LoVo (cell line): ENCODE measurements around the gene POU2F3.
A peak's percentile ranks its signal among the peaks of the same experiment; 100 is the strongest.
"Not testable (repeated sequence)": the region's sequence is repeated elsewhere in the genome, so short reads cannot be mapped to it uniquely, and the experiment has no call there.

Source experiments
- DNase-seq: peaks from one replicate; pipeline ENCODE4 v3.0.0-alpha.2; 2016; ENCODE audit warnings: low spot score

POU2F3 gene

DNA sequence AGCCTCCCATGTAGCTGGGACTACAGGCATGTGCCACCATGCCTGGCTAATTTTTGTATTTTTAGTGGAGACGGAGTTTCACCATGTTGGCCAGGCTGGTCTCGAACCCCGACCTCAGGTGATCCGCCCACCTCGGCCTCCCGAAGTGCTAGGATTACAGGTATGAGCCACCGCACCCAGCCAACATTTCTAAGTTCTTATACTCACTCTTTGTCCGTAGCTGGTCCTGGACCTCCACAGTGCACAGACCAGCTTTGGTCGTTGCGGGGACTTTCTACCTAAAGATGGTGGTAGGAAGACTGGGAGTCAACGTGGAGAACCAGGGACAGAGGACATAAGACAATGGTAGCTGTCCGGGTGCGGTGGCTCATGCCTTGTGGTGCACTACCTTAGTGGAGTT is 13.4 kb downstream of the POU2F3 start:
- DNase-seq, result not testable (repeated sequence)

DNA sequence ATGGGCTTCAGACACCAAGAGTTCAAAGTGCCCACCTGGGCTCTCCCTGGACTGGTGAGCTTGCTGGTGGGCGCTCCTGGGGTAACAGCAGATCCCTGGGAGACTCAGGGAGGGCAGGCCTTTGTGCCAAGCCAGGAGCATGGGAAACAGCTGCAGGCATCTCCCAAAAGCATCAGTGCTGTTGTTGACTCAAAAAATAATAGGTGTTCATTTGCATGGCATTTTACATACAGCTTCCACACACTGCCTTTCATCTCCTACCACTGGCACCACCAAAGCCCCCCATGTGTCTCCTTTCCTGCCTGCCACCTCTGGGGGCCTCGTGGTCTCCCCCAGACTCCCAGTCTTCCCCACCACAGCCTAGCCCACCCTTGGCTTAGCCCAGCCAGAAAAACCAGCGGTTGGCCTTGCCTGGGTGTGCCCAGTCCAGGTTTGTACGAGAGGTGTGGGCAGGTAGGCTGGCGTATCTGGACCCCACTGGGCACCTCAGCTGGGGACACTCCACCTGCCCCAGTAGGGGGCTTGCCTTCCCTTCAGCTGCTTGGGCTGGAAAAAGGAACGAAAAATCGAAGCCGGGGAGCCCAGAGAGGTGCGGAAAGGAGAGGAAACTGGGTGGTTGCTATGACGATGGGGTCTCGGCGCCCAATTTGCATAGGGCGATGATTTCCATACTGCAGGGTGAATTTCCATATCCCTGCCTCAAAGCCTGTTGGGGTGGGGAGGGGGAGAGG is 15.0 kb downstream of the POU2F3 start:
- no peak for DNase-seq

DNA sequence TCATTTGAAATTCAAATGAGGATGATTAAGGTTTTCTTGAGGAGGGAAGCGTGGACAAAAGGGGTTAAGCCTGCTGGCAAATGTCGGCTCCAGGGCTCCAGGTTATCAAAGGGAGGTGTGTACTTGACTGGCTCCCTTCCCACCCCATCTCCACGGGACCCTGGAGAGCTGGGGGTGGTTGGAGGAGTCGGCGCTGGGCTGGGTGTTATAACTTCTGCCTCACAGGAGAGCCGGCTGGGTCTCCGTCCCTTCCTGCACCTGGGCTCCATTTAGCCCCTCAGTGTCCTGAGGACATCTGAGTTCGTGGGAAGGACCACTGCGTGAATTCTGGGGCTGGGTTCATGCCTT is 15.6 kb downstream of the POU2F3 start:
- no peak for DNase-seq

DNA sequence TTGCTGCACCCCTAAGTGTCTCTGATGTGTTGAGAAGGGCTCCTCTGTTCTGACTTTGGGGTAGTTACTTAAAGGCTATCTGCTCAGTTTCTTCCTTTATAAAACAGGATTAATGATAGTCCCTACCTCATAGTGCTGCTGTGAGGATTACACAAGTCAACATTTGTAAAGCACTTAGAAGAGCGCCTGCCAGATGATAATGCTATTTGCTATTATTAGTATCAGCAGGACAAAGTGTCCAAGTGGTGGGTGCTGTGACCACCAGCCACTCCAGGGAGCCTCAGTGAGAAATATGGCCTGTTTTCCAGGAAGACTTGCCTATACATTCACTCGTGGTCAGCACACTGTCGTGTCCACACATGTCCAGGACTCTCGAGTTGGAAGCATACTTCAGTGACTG is 16.2 kb downstream of the POU2F3 start:
- DNase-seq, result no peak

DNA sequence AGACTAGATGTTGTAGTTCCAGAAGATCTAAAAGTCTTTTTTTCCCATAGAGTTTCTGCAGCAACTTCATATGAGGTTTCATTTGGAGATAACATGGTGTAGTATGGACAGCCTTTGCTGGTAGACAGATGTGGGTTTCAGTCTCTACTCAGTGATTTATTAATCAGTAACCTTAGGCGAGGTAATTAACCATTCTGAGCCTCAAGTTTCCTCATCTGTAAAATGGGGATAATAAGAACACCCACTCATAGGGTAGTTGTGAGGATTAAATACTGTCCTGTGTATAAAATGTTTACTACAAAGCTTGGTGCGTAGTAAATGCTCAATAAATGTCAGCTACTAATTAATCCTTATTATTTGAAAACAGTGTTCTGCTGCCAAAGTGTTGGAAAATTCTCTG is 16.8 kb downstream of the POU2F3 start:
- DNase-seq, result no peak

DNA sequence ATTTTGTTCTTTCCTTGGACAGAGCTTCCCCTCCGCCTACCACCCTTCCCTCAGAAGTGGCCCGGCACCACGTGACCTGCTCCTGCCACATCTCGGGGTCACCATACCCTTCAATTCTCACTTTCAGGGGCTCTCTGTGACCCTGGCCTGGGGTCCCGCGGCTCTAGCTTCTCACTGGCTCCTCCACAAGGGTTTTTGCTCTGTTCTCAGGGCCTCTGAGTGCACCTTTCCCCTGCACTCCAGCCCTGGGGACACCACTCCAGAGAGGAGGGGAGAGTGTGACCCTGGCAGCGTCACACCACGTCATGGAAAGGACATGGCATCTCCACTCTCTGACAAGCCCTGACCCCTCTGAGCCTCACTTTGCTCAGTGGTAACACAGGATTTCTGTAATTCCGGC is 17.4 kb downstream of the POU2F3 start:
- no peak for DNase-seq

DNA sequence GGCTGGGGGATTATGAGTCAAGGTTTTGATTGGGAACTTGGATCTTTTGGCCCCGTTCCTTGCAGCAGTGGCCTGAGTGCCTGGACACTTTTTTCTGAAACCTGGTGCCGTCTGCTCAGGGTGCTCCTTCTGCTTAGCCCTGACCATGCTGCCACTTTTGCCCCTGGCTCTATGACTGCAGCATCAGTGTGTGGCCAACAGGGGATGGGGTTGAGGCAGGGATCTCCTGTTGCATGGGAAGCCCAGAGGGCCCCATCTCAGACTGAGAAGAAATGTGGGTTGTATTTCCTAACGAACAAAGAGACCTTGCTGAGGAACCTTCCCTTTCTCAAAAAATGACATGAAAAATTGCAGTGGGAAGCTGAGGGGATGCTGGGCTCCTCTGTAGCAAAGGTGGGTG is 18.7 kb downstream of the POU2F3 start:
- no peak for DNase-seq

DNA sequence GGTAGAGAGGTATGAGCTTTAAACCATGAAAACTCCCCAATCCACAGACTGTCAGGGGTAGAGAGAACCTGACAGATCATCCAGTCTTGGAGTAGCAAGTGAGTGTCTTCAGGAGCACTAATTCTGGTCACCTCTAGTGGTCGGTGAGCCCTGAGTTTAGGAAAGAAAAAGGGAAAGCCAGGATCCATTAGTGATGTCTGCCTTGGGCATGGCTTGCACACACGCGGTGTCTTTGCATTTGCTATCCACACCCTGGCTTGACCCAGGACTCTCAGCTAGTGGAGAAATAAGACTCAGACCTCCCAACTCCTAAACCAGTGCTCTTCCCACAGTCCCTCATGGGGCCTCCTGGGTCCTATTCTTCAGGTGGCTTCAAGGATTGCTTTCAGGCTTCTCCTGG is 19.3 kb downstream of the POU2F3 start:
- DNase-seq, result no peak

DNA sequence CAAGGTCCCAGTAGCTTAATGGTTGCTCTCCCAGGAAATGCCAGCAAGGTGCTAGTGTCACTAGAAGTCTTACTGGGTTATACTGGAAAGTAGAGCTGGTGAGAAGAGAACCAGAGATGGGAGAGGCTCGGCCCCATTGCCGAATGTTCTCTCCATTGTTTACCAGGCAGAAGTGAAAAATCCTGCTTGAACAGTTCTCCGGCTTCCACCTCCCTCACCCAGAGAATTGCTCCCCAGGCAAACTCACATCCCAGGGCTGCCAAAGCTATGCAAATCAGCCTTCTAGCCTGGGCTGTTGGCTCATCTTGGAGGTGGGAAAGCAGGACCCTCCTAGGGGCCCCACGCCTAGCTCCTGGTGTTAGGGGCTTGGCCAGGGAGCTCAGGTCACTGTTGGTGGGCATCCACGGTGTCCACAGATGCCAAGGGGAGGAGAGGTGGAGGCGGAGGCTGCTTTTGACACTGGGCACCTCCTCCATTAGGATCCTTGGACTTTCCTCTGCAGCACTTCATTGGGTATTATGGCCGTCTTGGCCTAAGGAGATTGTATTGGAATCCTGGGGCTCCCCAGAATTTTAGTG is 20.1 kb downstream of the POU2F3 start:
- DNase-seq, result no peak

DNA sequence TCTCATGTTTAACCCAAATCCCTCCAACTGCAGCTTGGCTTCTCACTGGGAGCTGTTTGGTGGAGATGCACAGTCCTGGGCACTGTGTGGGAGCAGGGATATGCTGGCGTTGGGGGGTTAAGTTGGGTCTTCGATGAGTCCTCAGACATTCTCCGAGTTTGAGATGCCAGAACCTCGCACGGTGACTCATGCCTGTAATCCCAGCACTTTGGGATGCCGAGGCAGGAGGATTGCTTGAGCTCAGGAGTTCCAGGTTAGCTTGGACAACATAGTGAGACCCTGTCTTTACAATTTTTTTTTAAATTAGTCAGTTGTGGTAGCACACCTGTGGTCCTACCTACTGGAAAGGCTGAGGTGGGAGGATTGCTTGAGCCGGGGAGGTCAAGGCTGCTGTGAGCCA is 20.7 kb downstream of the POU2F3 start:
- no peak for DNase-seq

DNA sequence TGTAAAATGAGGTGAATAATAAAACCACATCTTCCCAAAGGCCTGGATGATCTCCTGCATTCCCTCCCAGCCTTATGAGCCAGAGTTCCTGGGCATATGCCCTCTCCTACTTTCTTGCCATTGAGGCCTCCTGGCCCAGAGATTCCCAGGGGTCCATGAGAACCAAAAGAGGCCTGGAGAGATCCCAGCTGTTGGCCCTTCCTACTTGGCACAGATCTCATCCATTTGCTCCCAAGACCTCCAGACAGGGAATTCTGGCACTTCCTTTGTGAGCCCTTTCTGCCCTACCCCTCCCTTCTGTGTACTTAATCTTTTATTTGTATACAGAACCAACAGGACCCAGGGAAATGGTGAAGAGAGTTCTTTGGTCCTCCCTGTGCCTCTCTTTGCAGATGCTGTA is 21.4 kb downstream of the POU2F3 start:
- no peak for DNase-seq

DNA sequence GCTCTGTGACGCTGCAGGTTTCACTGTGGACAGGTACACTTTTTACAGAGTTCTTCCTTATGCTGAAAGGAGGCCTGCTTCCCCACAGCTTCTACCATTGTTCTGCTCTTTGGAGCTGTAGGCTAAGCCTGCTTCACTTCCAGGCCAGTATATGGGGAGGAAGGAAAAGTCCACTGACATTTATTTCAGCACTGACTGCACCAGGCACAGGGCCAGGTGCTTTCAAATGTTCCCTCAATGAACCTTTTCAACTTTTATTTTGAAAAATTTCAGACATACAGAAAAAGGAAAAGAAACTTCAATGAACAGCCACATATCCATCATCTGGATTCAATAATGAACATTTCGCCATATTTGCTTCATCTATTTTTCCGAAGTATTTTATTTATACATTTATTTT is 22.0 kb downstream of the POU2F3 start:
- no peak for DNase-seq

DNA sequence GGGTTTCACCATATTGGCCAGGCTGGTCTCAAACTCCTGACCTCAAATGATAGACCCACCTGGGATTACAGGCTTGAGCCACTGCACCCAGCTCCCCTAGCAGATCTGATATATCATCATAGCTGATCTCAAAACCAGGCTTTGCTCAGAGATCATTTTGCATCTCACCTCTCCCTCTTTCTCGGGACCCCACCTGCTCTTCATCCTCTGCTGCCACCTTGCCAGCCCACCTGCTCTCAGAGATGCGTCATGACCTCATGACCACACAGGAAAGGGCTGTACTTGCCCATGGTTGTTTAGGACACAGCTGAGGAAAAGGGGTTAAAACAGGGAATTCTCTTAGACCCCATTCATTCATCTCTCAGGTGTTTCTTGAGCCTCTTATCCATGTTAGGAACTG is 27.4 kb downstream of the POU2F3 start:
- DNase-seq, result no peak

DNA sequence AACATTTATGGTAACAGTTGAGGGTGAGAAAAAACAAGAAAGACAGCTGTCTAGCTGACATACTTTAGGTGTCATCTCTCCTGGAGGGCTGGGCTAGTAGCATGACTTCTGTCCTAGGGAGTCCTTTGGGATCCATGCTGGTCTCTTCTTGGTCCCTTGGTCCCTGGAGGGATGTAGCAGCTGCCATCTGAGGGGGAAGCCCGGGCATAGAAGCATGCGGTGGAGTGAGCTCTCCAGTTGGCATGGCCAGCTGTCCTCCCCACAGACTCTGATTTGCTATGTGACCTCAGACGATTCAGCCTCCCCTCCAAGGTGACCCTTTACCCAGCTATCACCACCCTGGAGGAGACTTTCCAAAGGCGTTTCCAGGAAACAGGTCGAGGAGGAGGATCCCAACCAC is 28.7 kb downstream of the POU2F3 start:
- no peak for DNase-seq

DNA sequence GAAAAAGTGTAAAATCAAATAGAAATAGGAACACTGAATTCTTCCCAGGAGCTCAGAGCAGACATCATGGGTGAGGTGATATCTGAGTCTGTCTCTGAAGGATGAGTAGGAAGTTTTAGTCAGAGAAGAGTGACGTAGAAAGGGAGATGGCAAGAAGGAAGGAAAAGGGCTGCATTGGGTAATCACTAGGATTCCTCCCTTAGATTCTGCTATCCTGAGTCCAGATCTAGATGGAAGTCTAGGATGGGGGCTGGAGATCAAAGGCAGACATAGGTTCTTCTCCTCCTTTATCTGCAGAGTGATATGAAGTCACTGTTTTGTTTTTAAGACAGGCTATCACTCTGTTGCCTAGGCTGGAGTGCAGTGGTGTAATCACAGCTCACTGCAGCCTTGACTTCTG is 30.4 kb downstream of the POU2F3 start:
- DNase-seq, result no peak

DNA sequence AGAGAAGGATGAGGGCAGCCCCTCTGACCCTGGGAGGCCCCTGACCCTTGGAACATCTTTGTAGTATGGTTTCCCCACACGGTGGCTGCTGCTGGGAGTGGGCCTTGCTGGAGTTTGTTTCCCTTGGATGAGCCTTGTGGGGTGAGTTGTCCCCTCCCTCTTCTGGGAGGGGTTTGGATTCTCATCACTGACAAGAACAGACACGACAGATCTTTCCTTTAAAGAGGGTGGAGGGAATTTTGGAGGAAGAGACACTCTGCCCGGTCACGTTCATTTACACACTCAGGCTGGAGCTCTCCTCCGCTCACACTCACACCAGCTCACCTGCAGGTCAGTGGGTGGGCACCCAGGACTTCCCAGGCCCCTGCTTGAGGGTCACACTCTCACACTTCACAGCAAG is 31.7 kb downstream of the POU2F3 start:
- no peak for DNase-seq

DNA sequence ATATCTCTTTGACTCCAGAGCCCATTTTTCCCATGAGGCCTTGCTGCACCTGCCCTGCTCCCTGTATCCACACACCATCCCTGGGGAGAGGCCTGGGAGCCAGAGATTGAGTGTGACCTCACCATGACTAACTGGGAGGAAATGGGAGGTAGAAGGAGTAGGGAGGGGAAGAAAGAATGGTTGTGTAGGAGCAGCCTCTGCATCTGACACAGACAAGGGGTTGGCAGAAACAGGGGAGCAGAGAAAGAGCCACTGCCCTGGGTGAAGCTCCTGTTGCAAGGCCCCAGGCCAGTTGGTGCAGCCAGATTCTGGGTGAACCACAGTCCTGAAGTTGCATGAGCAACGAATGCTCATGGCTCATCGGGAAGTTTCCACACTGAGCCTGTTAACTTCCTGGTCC is 32.4 kb downstream of the POU2F3 start:
- peak; percentile 20 for DNase-seq

DNA sequence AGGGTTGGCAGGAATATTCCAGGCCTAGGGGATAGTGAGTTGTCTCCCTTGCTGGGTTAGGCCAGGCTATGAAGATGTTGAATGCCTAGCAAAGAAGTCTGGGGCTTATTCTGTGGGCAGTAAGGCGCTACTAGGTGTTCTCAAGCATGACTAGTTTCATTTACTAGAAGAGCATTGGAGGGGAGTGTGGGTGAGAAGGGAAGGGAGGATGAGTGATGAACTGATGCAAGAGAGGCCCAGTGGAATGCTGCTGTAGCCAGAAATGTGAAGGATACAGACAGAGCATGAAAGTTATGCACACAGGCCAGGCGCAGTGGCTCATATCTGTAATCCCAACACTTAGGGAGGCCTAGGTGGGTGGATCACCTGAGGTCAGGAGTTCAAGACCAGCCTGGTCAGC is 33.5 kb downstream of the POU2F3 start:
- DNase-seq, result no peak

DNA sequence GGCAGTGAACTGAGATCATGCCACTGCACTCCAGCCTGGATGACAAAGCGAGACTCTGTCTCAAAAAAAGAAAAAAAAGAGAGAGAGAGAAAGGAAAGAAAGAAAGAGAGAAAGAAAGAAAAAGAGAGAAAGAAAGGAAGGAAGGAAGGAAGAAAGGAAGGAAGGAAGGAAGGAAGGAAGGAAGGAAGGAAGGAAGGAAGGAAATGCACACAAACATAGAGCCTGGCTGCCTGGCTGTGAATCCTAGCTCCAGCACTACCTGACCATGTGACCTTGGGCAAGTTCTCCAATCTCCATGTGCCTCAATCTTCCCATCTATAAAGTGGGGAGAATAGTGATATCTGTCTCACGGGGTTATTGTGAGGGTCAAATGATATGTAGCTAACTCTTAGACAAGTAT is 34.0 kb downstream of the POU2F3 start:
- not testable (repeated sequence) for DNase-seq

DNA sequence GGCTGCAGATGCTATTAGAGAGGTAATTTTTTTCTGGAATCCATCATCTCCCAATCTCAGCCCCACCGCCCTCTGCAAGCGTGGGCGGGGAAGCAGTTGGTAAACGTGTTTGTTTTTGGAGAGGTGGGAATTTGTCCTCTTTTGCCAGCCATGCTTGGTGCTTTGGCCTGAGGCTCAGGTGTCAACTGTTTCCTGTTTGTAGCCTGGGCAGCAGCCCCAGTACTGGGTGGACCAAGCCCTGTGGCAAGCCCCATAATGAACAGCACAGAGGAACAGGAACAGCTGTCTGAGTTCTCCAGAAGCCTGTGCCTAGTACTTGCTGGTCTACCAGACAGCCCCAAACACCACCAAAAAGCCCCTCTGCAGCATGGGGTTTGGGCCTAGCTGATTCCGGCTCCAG is 39.6 kb downstream of the POU2F3 start:
- no peak for DNase-seq

DNA sequence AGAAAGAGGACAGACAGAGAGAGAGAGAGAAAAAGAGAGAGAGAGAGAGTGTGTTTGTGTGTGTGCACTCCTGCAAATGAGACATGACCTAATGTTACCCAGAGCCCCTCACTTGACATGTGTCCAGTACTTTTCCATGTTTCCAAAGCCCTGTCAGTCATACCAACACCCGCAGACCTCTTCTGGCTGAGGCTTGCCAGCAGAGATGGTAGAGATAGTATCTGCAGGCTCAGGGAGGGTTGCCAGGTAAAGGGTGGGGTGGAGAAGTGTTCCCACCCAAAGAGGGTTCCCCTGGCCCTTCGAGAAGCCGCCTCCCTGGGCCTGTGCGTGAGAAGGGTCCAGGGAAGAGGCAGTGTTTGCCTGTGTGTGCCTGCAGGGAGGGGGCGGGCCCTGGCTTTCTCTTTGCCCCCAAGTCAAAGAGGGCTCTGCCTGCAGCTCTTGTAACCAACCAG is 40.7 kb downstream of the POU2F3 start:
- DNase-seq, result no peak

DNA sequence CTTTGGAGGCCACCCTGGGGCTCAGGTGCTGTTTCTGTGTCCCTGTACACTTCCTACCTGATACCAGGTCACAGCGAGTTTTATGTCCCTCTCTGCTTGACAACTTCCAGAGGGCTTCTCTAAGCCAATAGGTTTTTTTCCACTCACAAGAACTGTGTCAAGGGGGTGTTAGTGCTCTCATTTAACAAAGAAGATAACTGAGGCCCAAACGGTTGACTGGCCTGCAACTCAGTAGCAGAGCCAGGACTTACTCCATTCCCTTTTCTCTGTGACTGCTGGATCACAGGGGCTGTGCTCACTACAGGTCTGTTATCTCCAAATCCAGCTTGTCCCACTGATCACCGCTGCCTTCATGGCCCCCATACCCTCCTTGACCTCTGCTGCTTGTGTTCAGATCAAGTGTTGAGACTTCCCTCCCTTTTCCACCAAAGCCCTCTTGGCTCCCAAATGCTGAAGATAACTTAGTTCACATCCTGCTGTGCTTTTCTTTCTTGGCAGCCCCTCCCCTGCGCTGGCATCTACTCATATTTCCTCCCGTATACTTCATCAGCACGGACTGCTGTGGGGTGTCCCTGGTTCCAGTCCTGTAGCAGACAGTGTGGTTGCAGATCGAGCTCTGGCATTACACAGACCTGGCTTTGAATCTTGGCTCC is 41.3 kb downstream of the POU2F3 start:
- no peak for DNase-seq

DNA sequence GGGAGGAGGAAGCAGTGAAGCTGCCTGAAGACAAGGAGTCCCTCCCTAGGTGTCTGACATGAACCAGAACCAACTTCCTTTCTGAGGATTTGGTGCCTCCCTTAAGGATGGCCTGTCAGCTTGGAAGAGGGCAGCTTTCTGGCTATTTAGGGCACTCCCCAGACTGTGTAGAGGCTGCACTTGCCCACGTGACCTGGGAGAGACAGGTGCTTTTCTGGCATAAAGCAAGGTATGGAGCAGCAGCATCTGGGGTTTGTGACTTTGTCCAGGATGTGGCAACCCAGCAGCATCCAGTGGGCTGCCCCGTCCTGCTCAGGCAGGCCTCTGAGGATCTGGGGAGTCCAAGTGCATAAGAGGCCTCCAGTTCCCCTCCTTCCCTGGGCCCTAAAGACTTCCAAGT is 43.2 kb downstream of the POU2F3 start:
- no peak for DNase-seq

DNA sequence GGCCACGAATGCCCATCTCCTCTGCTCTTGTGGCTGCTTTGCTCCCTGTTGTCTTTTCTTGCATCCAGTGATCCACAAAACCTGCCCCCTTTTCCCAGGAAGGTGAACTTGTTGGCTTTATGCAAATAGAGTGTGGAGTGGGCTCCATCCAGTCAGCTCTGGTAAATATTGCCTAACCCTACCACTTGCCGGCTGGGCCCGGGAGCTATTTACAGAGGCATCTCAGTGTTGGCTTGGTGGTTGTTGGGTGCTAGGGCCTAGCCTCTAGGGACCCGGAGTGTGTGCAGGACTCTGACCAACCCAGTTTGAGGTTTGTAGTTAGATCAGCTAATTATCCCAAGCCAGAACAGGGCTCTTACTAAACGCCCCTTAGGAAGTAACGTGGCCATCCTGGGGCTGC is 44.3 kb downstream of the POU2F3 start:
- DNase-seq, result no peak
